HepG2 (cell line): ENCODE results near the gene CD207. TPM values are rescaled to one million over a fixed set of nuclear protein-coding genes. Genes with fewer than 3 reads are reported as not detected.

Source experiments
- ASH2L ChIP-seq: fragments of 300-600, 200-600 bp; sonication (generic); IDR thresholded peaks from 2 replicates; pipeline ENCODE4 v1.7.0; 2017; ENCODE audit warnings: low read depth, mild to moderate bottlenecking, moderate library complexity, mixed read lengths, low read length; ENCODE audit not compliant: insufficient read length
- MLLT10 ChIP-seq: sonication (generic); formaldehyde crosslinking; IDR thresholded peaks from 2 replicates; pipeline ENCODE4 v1.4.0; 2020; ENCODE audit warnings: missing genetic modification reagents
- RARA ChIP-seq: IDR thresholded peaks from 2 replicates; pipeline ENCODE4 v1.6.1; 2016; ENCODE audit warnings: missing genetic modification reagents, missing compliant biosample characterization
- STAG1 ChIP-seq: sonication (generic); formaldehyde crosslinking; IDR thresholded peaks from 2 replicates; pipeline ENCODE4 v1.4.0; 2020; ENCODE audit warnings: missing genetic modification reagents
- TRIM24 ChIP-seq: sonication (generic); formaldehyde crosslinking; IDR thresholded peaks from 2 replicates; pipeline ENCODE4 v1.8.0; 2022; ENCODE audit warnings: mild to moderate bottlenecking, missing genetic modification reagents
- ZNF572 ChIP-seq: sonication (generic); formaldehyde crosslinking; IDR thresholded peaks from 2 replicates; pipeline ENCODE4 v1.5.1; 2020; ENCODE audit warnings: mild to moderate bottlenecking, missing genetic modification reagents
- polyA plus RNA-seq, 8 experiments: library from polyadenylated mRNA; depleted of rRNA in 3 of 8; stranded (reverse) in 7 of 8; unstranded in 1 of 8; fragments of >200 nt; fragmentation: Illumina TruSeq in 4 of 8; extraction: Trizol in 4 of 8; gene quantifications; 2 replicates each; pipeline versions ENCODE4 v1.2.1 to v1.2.3, GENCODE V29; 2011 to 2016; ENCODE audit warnings: low read depth in 4 of 8, missing spikeins in 1 of 8, mixed read lengths in 1 of 8; ENCODE audit not compliant: insufficient read depth in 1 of 8
- total RNA-seq, 5 experiments: library from RNA; depleted of rRNA; stranded (reverse); fragments of >200 nt; fragmentation: Illumina TruSeq; extraction: Trizol; gene quantifications; 2 replicates each; pipeline ENCODE4 v1.2.3, GENCODE V29; 2016; ENCODE audit warnings: low read depth in 1 of 5
- TF ChIP-seq, protein P1 (sequence below): sonication (generic); formaldehyde crosslinking; IDR thresholded peaks from 2 replicates; pipeline ENCODE4 v1.9.0; 2021; ENCODE audit warnings: mild to moderate bottlenecking, missing genetic modification reagents
- TF ChIP-seq, protein P2 (sequence below): sonication (generic); formaldehyde crosslinking; IDR thresholded peaks from 2 replicates; pipeline ENCODE4 v1.4.0; 2020; ENCODE audit warnings: low read depth, mild to moderate bottlenecking, missing genetic modification reagents
- TF ChIP-seq, protein P3 (sequence below): sonication (generic); formaldehyde crosslinking; IDR thresholded peaks from 2 replicates; pipeline ENCODE4 v1.4.0; 2020; ENCODE audit warnings: missing genetic modification reagents, borderline replicate concordance
- TF ChIP-seq, protein P4 (sequence below): sonication (generic); formaldehyde crosslinking; IDR thresholded peaks from 2 replicates; pipeline ENCODE4 v1.8.0; 2022; ENCODE audit warnings: missing genetic modification reagents, mild to moderate bottlenecking, inconsistent platforms, borderline replicate concordance
- TF ChIP-seq, protein P5 (sequence below): sonication (generic); formaldehyde crosslinking; conservative IDR thresholded peaks from 2 replicates; pipeline ENCODE4 v1.8.0; 2022; ENCODE audit warnings: low read depth, missing genetic modification reagents

Gene CD207
- total and polyA plus RNA-seq, 2 of the 13 experiments (the other 11 are each of a cell fraction or from before 2014, with no cell fraction given): 0.09 to 0.15 TPM

DNA sequence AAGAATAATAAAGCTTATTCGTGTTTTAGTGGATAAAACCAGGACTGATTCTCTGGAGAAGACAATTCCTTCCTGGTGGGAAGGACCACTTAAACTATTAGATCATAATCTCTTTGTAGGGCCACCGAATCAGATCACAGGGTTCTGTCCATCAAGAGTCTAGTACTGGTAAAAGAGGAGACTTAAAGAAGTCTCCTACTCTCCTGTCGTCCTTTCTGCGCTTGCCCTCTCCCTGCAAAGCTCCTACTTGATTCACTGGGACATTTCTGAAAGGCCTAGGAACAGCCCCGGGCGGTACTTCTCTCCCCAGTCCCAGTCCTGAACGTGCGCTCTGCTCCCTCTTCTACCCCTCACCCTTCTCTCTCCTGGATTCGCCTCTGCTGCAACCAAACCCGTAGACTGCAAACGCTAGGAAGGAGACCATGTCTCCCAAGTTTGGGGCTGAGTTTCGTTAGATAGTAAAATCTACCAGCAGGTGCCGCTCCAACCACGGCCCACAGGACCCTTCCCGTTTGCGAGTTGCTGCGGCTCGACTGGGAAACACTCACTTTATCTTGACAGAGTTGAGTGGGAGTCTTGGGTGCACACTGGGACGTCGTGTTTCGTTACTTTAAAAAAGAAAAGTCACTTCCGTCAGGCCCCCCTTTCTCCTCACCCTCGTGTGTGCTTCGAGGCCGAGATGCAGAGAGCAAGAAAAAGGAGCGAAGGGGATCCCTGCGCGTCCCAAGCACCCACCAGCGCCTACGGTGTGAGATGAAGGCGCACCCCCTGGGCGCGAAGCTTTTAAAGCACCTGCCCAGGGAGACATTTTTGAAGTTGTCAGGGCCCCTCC, 46.1 kb downstream of the CD207 start (continued):
- TF ChIP-seq, protein P1, sequence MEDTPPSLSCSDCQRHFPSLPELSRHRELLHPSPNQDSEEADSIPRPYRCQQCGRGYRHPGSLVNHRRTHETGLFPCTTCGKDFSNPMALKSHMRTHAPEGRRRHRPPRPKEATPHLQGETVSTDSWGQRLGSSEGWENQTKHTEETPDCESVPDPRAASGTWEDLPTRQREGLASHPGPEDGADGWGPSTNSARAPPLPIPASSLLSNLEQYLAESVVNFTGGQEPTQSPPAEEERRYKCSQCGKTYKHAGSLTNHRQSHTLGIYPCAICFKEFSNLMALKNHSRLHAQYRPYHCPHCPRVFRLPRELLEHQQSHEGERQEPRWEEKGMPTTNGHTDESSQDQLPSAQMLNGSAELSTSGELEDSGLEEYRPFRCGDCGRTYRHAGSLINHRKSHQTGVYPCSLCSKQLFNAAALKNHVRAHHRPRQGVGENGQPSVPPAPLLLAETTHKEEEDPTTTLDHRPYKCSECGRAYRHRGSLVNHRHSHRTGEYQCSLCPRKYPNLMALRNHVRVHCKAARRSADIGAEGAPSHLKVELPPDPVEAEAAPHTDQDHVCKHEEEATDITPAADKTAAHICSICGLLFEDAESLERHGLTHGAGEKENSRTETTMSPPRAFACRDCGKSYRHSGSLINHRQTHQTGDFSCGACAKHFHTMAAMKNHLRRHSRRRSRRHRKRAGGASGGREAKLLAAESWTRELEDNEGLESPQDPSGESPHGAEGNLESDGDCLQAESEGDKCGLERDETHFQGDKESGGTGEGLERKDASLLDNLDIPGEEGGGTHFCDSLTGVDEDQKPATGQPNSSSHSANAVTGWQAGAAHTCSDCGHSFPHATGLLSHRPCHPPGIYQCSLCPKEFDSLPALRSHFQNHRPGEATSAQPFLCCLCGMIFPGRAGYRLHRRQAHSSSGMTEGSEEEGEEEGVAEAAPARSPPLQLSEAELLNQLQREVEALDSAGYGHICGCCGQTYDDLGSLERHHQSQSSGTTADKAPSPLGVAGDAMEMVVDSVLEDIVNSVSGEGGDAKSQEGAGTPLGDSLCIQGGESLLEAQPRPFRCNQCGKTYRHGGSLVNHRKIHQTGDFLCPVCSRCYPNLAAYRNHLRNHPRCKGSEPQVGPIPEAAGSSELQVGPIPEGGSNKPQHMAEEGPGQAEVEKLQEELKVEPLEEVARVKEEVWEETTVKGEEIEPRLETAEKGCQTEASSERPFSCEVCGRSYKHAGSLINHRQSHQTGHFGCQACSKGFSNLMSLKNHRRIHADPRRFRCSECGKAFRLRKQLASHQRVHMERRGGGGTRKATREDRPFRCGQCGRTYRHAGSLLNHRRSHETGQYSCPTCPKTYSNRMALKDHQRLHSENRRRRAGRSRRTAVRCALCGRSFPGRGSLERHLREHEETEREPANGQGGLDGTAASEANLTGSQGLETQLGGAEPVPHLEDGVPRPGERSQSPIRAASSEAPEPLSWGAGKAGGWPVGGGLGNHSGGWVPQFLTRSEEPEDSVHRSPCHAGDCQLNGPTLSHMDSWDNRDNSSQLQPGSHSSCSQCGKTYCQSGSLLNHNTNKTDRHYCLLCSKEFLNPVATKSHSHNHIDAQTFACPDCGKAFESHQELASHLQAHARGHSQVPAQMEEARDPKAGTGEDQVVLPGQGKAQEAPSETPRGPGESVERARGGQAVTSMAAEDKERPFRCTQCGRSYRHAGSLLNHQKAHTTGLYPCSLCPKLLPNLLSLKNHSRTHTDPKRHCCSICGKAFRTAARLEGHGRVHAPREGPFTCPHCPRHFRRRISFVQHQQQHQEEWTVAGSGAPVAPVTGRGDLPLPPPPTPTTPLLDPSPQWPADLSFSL (CRISPR knock-in tag): no peak
- no peak for TF ChIP-seq RARA
- peak; percentile 36 for TF ChIP-seq ASH2L
- no peak for TF ChIP-seq TRIM24
- TF ChIP-seq MLLT10 (CRISPR knock-in tag): no peak
- TF ChIP-seq, protein P2, sequence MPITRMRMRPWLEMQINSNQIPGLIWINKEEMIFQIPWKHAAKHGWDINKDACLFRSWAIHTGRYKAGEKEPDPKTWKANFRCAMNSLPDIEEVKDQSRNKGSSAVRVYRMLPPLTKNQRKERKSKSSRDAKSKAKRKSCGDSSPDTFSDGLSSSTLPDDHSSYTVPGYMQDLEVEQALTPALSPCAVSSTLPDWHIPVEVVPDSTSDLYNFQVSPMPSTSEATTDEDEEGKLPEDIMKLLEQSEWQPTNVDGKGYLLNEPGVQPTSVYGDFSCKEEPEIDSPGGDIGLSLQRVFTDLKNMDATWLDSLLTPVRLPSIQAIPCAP (CRISPR knock-in tag): no peak
- TF ChIP-seq, protein P3, sequence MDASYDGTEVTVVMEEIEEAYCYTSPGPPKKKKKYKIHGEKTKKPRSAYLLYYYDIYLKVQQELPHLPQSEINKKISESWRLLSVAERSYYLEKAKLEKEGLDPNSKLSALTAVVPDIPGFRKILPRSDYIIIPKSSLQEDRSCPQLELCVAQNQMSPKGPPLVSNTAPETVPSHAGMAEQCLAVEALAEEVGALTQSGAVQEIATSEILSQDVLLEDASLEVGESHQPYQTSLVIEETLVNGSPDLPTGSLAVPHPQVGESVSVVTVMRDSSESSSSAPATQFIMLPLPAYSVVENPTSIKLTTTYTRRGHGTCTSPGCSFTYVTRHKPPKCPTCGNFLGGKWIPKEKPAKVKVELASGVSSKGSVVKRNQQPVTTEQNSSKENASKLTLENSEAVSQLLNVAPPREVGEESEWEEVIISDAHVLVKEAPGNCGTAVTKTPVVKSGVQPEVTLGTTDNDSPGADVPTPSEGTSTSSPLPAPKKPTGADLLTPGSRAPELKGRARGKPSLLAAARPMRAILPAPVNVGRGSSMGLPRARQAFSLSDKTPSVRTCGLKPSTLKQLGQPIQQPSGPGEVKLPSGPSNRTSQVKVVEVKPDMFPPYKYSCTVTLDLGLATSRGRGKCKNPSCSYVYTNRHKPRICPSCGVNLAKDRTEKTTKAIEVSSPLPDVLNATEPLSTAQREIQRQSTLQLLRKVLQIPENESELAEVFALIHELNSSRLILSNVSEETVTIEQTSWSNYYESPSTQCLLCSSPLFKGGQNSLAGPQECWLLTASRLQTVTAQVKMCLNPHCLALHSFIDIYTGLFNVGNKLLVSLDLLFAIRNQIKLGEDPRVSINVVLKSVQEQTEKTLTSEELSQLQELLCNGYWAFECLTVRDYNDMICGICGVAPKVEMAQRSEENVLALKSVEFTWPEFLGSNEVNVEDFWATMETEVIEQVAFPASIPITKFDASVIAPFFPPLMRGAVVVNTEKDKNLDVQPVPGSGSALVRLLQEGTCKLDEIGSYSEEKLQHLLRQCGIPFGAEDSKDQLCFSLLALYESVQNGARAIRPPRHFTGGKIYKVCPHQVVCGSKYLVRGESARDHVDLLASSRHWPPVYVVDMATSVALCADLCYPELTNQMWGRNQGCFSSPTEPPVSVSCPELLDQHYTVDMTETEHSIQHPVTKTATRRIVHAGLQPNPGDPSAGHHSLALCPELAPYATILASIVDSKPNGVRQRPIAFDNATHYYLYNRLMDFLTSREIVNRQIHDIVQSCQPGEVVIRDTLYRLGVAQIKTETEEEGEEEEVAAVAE: peak; percentile 62; the same call in 1 of the 2 replicates
- TF ChIP-seq ZNF572: no peak
- peak; percentile 99 for TF ChIP-seq STAG1 (CRISPR knock-in tag)
- TF ChIP-seq, protein P4, sequence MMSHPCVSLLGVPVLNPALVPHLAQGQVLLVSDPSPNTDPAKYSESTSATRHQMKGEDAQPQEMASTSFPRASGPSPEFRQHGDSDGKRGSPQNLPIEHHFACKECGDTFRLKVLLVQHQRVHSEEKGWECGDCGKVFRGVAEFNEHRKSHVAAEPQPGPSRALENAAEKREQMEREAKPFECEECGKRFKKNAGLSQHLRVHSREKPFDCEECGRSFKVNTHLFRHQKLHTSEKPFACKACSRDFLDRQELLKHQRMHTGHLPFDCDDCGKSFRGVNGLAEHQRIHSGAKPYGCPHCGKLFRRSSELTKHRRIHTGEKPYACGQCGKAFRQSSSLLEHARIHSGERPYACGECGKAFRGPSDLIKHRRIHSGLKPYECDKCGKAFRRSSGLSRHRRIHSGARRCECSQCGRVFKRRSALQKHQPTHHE: no peak
- TF ChIP-seq, protein P5, sequence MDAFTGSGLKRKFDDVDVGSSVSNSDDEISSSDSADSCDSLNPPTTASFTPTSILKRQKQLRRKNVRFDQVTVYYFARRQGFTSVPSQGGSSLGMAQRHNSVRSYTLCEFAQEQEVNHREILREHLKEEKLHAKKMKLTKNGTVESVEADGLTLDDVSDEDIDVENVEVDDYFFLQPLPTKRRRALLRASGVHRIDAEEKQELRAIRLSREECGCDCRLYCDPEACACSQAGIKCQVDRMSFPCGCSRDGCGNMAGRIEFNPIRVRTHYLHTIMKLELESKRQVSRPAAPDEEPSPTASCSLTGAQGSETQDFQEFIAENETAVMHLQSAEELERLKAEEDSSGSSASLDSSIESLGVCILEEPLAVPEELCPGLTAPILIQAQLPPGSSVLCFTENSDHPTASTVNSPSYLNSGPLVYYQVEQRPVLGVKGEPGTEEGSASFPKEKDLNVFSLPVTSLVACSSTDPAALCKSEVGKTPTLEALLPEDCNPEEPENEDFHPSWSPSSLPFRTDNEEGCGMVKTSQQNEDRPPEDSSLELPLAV (CRISPR knock-in tag): no peak
